Activated effector memory CD4-positive, alpha-beta T cell treated with Interleukin-2 at 50 U/mL for 16 hours (primary cell): ENCODE results near the gene PITRM1.

Source experiments
- DNase-seq: peaks from one replicate; pipeline ENCODE4 v3.0.0-alpha.2; 2020

The PITRM1 gene

GRCh38 chr10:3163879-3164278 lies 8.7 kb downstream of the PITRM1 start:
- DNase-seq = no peak

DNA sequence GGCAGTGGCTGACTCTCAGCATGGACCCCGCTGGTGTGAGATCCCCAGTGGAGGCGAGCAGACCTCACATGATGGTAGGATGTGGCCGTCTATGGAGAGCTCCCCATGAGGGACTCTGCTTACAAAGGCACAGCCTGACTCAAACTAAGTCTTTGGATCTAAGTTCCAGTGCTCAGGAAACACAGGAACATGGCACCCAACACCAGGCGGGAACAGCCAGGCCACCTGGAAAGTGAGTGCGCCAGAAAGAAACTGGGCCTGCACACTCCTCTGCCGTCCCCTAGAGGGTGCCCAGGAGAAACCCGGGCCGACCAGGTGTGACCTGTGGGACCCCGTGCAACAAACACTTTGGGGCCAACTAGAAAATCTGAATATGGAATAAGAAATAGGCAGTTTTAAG lies 10.0 kb downstream of the PITRM1 start:
- DNase-seq = no peak

DNA sequence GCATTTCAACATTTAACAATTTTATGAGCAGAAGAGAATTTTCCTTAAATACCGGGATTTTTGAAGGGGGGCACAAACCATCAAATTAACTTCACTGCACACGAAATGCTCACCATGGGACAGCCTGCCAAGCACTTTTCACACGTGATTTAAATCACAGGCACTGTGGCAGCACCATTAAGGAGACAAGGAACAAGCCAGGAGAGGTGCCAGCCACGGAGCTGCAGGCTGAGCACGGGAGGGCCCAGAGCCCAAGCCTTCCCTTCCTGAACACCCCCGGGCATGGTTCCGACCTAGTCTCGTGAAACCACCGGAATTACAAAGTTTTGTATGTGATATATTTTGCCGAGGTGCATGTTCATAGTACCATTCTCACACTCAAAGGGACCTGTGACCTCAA lies 13.4 kb downstream of the PITRM1 start:
- no peak for DNase-seq

- no peak for DNase-seq
Measured at GRCh38 chr10:3154666-3155065, 17.9 kb downstream of the PITRM1 start.

DNA sequence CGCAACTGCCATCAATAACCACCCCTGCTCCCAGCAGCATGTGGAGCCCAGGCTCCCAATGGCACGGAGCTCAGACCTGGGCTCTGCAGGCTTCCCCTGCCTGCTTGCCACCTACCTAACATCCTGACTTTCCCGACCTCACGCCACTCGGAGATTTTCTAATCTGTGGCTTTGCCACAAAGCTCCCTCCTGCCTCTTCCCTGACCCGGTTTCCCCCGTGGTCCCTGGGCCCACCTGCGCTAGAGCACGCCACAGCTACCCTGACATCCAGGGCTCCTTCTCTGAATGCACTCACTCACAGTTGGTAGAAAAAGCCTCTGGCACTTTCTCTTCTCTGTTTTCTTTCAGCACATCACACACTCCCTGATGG lies 20.0 kb downstream of the PITRM1 start:
- no peak for DNase-seq

DNA sequence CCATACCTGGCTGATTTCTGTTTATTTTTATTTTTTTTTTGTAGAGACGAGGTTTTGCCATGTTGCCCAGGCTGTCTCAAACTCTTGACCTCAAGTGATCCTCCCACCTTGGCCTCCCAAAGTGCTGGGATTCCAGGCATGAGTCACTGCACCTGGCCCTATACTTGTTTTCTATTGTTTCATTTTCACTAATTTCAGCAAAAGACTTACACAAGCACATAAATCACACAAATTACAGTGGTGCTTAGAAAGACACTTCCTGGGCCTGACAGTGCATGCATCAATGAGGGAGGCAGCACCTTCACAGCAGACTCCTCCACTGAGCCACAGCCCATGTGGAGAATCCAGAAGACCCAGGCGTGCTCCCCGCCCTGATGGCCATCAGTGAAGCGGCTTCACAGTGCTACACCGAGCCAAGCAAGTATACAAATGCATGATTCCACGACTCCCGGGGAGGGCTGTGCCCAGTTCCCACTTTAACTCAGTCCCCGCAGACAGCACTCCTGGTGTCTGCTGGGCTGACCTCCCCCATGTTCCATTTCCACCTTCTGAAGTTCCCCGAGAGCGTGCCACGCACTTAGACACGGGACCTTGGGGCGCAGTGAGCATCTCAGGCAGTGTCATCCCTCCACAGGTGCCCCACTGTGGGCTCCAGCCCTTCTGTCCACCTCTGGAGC lies 20.6 kb downstream of the PITRM1 start:
- DNase-seq = no peak

GRCh38 chr10:3150961-3151360 lies 21.6 kb downstream of the PITRM1 start:
- no peak for DNase-seq

DNA sequence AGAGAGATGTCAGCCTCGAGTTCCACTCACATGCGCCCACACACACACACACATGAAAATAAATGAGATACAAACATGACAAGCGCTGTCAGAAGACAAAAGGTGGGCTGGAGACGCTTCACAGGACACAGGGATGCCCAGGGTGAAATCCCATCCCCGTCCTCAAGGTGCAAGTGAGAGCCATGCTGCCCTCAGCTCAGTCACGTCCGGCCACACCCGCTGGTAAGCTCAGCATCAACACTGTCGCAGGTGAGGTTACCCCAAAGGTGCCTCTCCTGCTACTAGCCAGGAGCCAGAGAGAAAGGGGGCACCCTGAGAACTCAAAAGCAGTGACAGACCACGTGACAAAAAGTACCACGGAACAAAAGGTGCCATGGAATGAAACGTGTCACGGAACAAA lies 22.2 kb downstream of the PITRM1 start:
- no peak for DNase-seq

DNA sequence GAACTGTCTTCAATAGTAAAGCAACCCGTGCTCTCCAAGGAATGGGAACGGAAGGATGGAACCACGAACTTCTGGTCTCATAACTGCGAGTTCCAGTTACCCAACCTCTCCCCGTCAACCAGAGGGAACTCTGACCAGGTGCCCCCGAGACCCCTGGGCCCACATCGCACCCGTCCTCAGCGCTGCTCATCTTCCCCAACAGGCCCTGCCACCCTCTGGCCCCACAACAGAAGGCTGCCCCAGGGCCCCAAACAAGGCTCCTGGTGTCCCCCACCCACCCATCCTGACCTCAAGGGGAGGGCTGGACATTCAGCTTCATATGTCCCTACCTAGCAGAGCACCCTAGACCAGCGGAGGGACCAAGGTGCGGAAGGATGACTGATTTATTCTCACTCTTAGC lies 22.7 kb downstream of the PITRM1 start:
- no peak for DNase-seq

DNA sequence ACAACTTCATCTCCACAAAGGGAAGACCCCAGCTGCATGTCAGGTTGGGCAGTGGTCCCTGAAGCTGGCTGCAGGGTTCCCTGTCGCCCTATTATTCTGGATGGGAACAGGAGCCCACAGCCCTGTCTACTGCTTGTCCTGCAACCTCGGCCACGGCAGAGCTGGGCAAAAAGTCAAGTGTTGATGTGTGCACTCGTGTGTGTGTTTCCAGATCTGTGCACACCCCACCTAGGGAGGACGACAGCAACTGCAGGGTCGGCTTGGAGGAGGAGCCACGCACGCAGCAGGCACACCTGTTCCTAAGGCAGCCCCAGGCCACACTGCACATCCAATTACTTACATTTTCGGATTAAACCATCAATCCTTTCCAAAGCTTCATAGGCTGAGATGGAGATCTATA lies 23.6 kb downstream of the PITRM1 start:
- no peak for DNase-seq

GRCh38 chr10:3148041-3148440 lies 24.5 kb downstream of the PITRM1 start:
- no peak for DNase-seq

- DNase-seq = no peak
Measured at GRCh38 chr10:3147117-3147820, 25.3 kb downstream of the PITRM1 start.

DNA sequence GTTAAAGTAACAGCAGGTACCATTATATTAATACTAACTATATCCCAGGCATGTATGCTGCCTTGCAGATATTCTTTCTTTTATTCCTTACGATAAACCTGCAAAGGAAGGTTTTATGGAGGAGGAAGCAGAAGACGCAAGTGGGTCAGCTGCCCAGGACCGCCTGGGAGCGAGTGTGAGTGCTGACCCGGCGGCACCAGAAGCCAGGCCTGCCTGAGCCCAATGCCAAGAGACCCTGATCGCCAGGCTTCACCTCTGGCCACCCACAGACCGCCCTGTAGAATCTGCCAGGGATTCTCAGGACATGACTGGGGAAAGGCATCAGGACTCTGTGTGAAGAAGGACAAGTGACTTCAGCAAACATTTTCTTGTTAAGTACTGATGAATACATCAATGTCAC lies 26.3 kb downstream of the PITRM1 start:
- no peak for DNase-seq

- no peak for DNase-seq
Measured at GRCh38 chr10:3145366-3145765, 27.2 kb downstream of the PITRM1 start.

- DNase-seq = no peak
Measured at GRCh38 chr10:3143791-3144434, 28.7 kb downstream of the PITRM1 start.

- DNase-seq = no peak
Measured at GRCh38 chr10:3143366-3143765, 29.2 kb downstream of the PITRM1 start.

DNA sequence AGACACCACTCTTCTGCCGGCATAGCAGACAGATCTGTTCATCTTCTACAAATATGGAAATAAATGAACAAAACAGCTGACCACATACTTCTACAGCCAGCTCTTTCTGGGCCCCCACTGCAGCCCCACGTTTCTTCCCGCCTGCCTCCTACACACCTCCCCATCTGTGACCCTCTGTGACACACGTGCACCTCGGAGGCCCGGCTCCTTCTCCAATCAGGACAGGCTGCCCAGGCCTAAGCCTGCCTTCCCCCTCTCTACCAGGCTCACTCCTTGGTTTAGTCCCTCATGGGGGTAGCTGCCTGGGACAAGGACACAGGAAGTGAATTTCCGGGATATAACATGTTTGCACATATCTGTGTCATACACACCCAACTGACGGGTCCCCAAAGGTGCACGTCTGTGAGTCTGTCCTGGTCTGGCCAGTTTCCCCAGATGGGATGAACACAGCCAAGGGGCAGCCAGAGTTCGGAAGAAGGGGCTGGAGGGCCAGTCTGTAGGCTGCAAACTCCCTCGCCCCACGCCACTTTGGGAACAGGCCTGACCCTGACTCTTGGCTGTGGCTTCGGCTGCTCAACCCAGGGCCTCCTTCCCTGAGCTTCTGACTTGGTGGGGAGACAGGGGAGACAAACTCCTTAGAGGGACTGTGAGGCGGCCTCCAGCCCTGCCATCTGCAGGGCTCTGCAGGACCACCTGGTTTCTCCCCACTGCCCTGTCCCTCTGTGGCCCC lies 30.3 kb downstream of the PITRM1 start:
- no peak for DNase-seq

GRCh38 chr10:3141351-3142005 lies 31.1 kb downstream of the PITRM1 start:
- DNase-seq = no peak

GRCh38 chr10:3140280-3140679 lies 32.3 kb downstream of the PITRM1 start:
- no peak for DNase-seq

GRCh38 chr10:3139216-3139910 lies 33.2 kb downstream of the PITRM1 start:
- no peak for DNase-seq

DNA sequence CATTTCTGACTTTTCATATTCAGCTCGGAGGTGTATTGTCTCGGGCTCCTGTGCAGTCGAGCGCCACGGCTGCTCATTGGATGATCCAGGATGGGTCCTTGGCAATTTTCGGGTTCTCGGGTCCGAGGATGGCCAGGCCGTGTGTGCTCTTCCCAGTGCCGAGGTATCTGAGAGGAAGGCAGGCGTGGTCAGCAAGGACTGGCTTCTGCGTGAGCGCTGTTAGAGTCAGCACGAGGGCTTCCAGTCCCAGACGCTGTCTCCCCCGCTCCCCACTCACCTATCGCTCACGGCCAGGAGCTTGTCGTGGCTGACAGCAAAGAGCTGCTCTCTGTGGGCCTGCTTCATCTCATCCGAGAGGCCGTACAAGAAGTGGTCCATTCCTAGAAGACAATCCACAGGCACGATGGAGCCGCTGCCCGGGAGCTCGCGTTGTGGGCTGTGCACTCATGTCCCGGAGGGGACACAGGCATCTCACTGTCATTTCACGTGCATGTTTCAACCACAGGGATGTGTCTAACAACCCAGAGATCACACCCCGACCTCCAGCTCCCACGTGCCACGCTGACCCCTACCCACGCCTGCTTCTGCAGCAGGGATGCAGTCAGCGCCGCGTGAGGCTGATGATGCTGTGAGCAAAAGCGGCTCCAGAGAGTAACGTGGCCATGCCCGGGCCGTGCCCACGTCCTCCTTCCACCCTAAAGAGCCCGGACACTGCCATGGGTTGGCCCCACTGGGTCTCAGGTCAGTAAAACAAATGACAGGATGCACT lies 34.4 kb downstream of the PITRM1 start:
- DNase-seq = no peak
